Endothelial cell of umbilical vein (primary cell): Measurements from ENCODE around the gene APP. TPM values are rescaled to one million over a fixed set of nuclear protein-coding genes. Genes with fewer than 3 reads are reported as not detected.

ENCODE experiments used
- BruUV-seq: library from RNA; stranded (reverse); fragments of 400-500 nt; replicated peaks from 2 replicates; lab custom pipeline; 2021; lab: Mats Ljungman, UMichigan
- CTCF ChIA-PET: fragments of 300-600, 350-600 bp; sonication (Branson Sonifier 250); formaldehyde crosslinking; loops from one replicate; lab custom pipeline; 2021; ENCODE audit warnings: antibody characterized with exemption, inconsistent platforms; lab: Charles Lee
- POLR2A ChIA-PET: fragments of 300-600, 350-600 bp; sonication (Branson Sonifier 250); formaldehyde crosslinking; loops from one replicate; lab custom pipeline; 2021; ENCODE audit warnings: antibody characterized with exemption, inconsistent platforms; lab: Charles Lee
- DNase-seq: peaks from one replicate; pipeline ENCODE4 v3.0.0-alpha.2; 2011; ENCODE audit warnings: low read depth, low spot score
- FAIRE-seq: peaks from 2 replicates; lab custom pipeline; 2011; peaks lifted over from hg19 to GRCh38; lab: Jason Lieb, UNC
- H2AFZ ChIP-seq: 2 replicates; pipeline ENCODE4 v1.6.0; 2012; ENCODE audit warnings: low read depth, low read length, control low read depth, inconsistent platforms
- H3K27ac ChIP-seq: 2 replicates; pipeline ENCODE4 v1.5.1; 2011; ENCODE audit warnings: low read depth, mild to moderate bottlenecking, control low read depth, low read length, moderate library complexity; ENCODE audit not compliant: insufficient read depth
- H3K27me3 ChIP-seq, 2 experiments: 2 replicates each; pipeline versions ENCODE4 v1.6.0 to v1.6.1; 2011; ENCODE audit warnings: low read length in 2 of 2, mixed read lengths in 1 of 2; ENCODE audit not compliant: control insufficient read depth in 2 of 2, insufficient read depth in 2 of 2
- H3K36me3 ChIP-seq, 2 experiments: 2 replicates in 1 of 2; 3 replicates in 1 of 2; pipeline ENCODE4 v1.5.1; 2011; ENCODE audit warnings: low read length in 2 of 2, mild to moderate bottlenecking in 1 of 2, moderate library complexity in 1 of 2; ENCODE audit not compliant: control insufficient read depth in 2 of 2, insufficient read depth in 2 of 2; ENCODE audit errors: extremely low read depth in 1 of 2
- H3K4me1 ChIP-seq: 3 replicates; pipeline ENCODE4 v1.5.1; 2011; ENCODE audit warnings: mild to moderate bottlenecking, low read length; ENCODE audit not compliant: control insufficient read depth, insufficient read depth; ENCODE audit errors: extremely low read depth
- H3K4me2 ChIP-seq: 2 replicates; pipeline ENCODE4 v1.6.1; 2011; ENCODE audit warnings: low read length, control low read depth, mixed read lengths; ENCODE audit not compliant: insufficient read depth
- H3K4me3 ChIP-seq, 3 experiments: fragments of 200-600 bp in 1 of 3; sonication (generic), shearing (Covaris generic) in 1 of 3; replicated peaks in 1 of 3; 2 replicates each; pipeline ENCODE4 v1.5.1; 2011 to 2016; ENCODE audit warnings: control low read depth in 3 of 3, low read length in 3 of 3, mild to moderate bottlenecking in 2 of 3, inconsistent platforms in 1 of 3, low read depth in 1 of 3, moderate library complexity in 1 of 3; ENCODE audit not compliant: insufficient read depth in 1 of 3
- H3K79me2 ChIP-seq: 2 replicates; pipeline ENCODE4 v1.6.0; 2012; ENCODE audit warnings: low read length, inconsistent platforms; ENCODE audit not compliant: control insufficient read depth, insufficient read depth
- H3K9ac ChIP-seq: replicated peaks from 2 replicates; pipeline ENCODE3; 2011; ENCODE audit warnings: low read length, control low read depth; ENCODE audit not compliant: insufficient read depth; ENCODE audit errors: extremely low read depth
- H3K9me1 ChIP-seq: replicated peaks from 3 replicates; pipeline ENCODE4 v1.6.0; 2011; ENCODE audit warnings: mild to moderate bottlenecking, low read length; ENCODE audit not compliant: control insufficient read depth, insufficient read depth; ENCODE audit errors: extremely low read depth
- H3K9me3 ChIP-seq: replicated peaks from 2 replicates; pipeline ENCODE4 v1.5.1; 2012; ENCODE audit warnings: low read length, inconsistent platforms; ENCODE audit not compliant: control insufficient read depth, insufficient read depth
- H4K20me1 ChIP-seq: replicated peaks from 2 replicates; pipeline ENCODE3; 2011; ENCODE audit warnings: mild to moderate bottlenecking, low read length; ENCODE audit not compliant: control insufficient read depth, insufficient read depth; ENCODE audit errors: extremely low read depth
- CTCF ChIP-seq, 2 donors: IDR thresholded peaks; 1 replicate in 1 of 2; 2 replicates in 1 of 2; pipeline ENCODE4 v1.5.1; 2011; ENCODE audit warnings: low read length in 2 of 2, mild to moderate bottlenecking in 2 of 2, moderate library complexity in 2 of 2, control low read depth in 1 of 2, inconsistent platforms in 1 of 2, low read depth in 1 of 2; ENCODE audit not compliant: insufficient read depth in 1 of 2; ENCODE audit errors: extremely low read depth in 1 of 2
- EZH2 ChIP-seq: IDR thresholded peaks from 2 replicates; pipeline ENCODE4 v1.6.1; 2012; ENCODE audit warnings: borderline replicate concordance, low read depth, mild to moderate bottlenecking, moderate library complexity, low read length, inconsistent platforms; ENCODE audit not compliant: severe bottlenecking
- FOS ChIP-seq: IDR thresholded peaks from 2 replicates; pipeline ENCODE4 v1.6.1; 2011; ENCODE audit warnings: mild to moderate bottlenecking, low read length, moderate library complexity, borderline replicate concordance; ENCODE audit not compliant: insufficient read depth
- GATA2 ChIP-seq: IDR thresholded peaks from 2 replicates; pipeline ENCODE4 v1.7.0; 2011; ENCODE audit warnings: low read depth, mild to moderate bottlenecking, moderate library complexity, mixed read lengths, low read length; ENCODE audit not compliant: insufficient read length, insufficient read depth
- JUN ChIP-seq: IDR thresholded peaks from 2 replicates; pipeline ENCODE4 v1.6.1; 2011; ENCODE audit warnings: borderline replicate concordance, low read depth; ENCODE audit not compliant: insufficient read length, insufficient read depth
- MAX ChIP-seq: IDR thresholded peaks from 2 replicates; pipeline ENCODE4 v1.6.1; 2011; ENCODE audit not compliant: insufficient read depth, insufficient read length
- MYC ChIP-seq: IDR thresholded peaks from one replicate; pipeline ENCODE4 v1.6.1; 2011; ENCODE audit warnings: mild to moderate bottlenecking, low read depth, low read length
- POLR2A ChIP-seq: IDR thresholded peaks from 2 replicates; pipeline ENCODE4 v1.6.1; 2012; ENCODE audit warnings: low read depth, mild to moderate bottlenecking, control low read depth, low read length
- POLR2AphosphoS5 ChIP-seq: IDR thresholded peaks from 2 replicates; pipeline ENCODE4 v1.6.1; 2012; ENCODE audit warnings: low read depth, mild to moderate bottlenecking, control low read depth, low read length, moderate library complexity; ENCODE audit not compliant: insufficient read depth
- dilution Hi-C: fragments of 300-500 bp; cut with MboI; formaldehyde crosslinking; loops from one replicate; pipeline ENCODE4 v1.15.0; 2019; ENCODE audit warnings: low sequenced_read_pairs; ENCODE audit not compliant: extremely low pct_ligation_motif_present
- intact Hi-C: fragments of 100-400 bp; cut with micrococcal nuclease; formaldehyde crosslinking; loops from one replicate; pipeline ENCODE4 v1.10.0; 2022
- polyA plus RNA-seq, 4 experiments: library from polyadenylated mRNA; depleted of rRNA in 3 of 4; stranded (reverse) in 3 of 4; unstranded in 1 of 4; fragments of >200 nt; gene quantifications; 2 replicates each; pipeline versions ENCODE4 v1.2.1 to v1.2.3, GENCODE V29; 2011 to 2012; ENCODE audit warnings: missing spikeins in 1 of 4
- total RNA-seq: library from RNA; stranded (reverse); gene quantifications from 2 replicates; pipeline ENCODE4 v1.2.3, GENCODE V29; 2021

Gene APP
- total and polyA plus RNA-seq, 2 donors (not counting 3 experiments of a cell fraction or from before 2014, with no cell fraction given), result 914 to 928 TPM

- no peaks in the 10 kb centered on the region for H3K36me3 ChIP-seq
- no TSS peak for BruUV-seq
- no peak overlapping the region for H3K9ac ChIP-seq
- no peaks in the 10 kb centered on the region for H3K4me1 ChIP-seq
- H3K4me3 ChIP-seq, result no peak overlapping the region
- peaks cover under 1 to 3% of the 10 kb centered on the region in 2 experiments for H3K27me3 ChIP-seq
- H3K27ac ChIP-seq, result no peak overlapping the region
- CTCF ChIA-PET, result no interaction called here
- DNase-seq (no peak), FAIRE-seq (no peak)
- no peaks in the 10 kb centered on the region for H3K9me3 ChIP-seq
- TF ChIP-seq EZH2 (no peak), MYC (no peak), FOS (no peak), POLR2A (no peak), POLR2AphosphoS5 (no peak), JUN (no peak), CTCF (IDR thresholded peaks at IDR 0.05; ENCODE audit: extremely low read depth in 1 of 2, insufficient read depth in 1 of 2, low read depth in 1 of 2, low read length in 2 of 2) (no peak), GATA2 (no peak), MAX (no peak)
- H3K4me2 ChIP-seq, result no peak overlapping the region
- POLR2A ChIA-PET, result no interaction called here
- dilution Hi-C loops (no loop called here), intact Hi-C loops (no loop called here)
- H3K9me1 ChIP-seq, result no peaks in the 10 kb centered on the region
- no peaks in the 10 kb centered on the region for H4K20me1 ChIP-seq
- H3K79me2 ChIP-seq, result no peaks in the 10 kb centered on the region
- H2AFZ ChIP-seq, result no peak overlapping the region
Observed at GRCh38 chr21:26212220-26212619, 41.6 kb upstream of the APP start.
